HuH-7.5 (cell line): Measurements from ENCODE around the gene ZMYND15.
A peak's percentile ranks its signal among the peaks of the same experiment; 100 is the strongest.
"Not testable (repeated sequence)": the region's sequence is repeated elsewhere in the genome, so short reads cannot be mapped to it uniquely, and the experiment has no call there.

Source experiments
- DNase-seq: peaks from one replicate; pipeline ENCODE4 v3.0.0; 2011; ENCODE audit warnings: low spot score

Gene ZMYND15, protein sequence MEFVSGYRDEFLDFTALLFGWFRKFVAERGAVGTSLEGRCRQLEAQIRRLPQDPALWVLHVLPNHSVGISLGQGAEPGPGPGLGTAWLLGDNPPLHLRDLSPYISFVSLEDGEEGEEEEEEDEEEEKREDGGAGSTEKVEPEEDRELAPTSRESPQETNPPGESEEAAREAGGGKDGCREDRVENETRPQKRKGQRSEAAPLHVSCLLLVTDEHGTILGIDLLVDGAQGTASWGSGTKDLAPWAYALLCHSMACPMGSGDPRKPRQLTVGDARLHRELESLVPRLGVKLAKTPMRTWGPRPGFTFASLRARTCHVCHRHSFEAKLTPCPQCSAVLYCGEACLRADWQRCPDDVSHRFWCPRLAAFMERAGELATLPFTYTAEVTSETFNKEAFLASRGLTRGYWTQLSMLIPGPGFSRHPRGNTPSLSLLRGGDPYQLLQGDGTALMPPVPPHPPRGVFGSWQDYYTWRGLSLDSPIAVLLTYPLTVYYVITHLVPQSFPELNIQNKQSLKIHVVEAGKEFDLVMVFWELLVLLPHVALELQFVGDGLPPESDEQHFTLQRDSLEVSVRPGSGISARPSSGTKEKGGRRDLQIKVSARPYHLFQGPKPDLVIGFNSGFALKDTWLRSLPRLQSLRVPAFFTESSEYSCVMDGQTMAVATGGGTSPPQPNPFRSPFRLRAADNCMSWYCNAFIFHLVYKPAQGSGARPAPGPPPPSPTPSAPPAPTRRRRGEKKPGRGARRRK

GRCh38 chr17:4739122-4740024, at the start of gene ZMYND15, which contains the start of gene CXCL16:
Gene ZMYND15 (plus strand): TSS chr17:4739833. CDS start chr17:4740549, 716 bp downstream.
Gene CXCL16 (minus strand): TSS chr17:4739928. CDS start chr17:4739339, 589 bp downstream.
- peak; percentile 63 for DNase-seq

DNA sequence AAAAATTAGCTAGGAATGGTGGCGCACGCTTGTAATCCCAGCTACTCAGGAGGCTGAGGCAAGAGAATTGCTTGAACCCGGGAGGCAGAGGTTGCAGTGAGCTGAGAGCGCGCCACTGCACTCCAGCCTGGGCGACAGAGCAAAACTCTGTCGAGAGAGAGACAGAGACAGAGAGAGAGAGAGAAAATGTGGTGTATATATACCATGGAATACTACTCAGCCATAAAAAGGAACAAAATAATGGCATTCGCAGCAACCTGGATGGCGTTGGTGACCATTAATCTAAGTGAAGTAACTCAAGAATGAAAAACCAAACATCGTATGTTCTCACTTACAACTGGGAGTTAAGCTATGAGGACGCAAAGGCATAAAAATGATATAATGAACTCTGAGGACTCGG, 49.8 kb upstream of the ZMYND15 start:
- DNase-seq: not testable (repeated sequence)

GRCh38 chr17:4690745-4691144, 48.9 kb upstream of the ZMYND15 start:
- no peak for DNase-seq

DNA sequence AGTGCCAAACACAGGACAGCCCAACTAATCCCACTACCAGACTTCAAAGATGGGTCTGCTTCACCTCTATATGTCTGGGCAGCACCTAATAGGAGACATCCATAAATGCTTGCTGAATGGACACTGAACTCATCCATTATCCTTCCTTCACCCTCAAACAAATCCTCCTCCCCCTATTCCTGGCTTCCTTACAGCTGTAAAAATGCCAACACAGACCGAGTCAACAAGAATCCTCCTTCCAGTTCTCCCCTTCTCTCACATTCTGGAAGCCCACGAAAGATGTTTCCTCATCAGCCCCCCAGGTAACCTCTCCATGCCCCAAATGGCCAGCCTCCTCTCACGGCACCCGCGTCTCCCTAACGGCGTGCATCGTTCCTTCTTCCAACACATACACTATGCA, 47.9 kb upstream of the ZMYND15 start:
- DNase-seq: no peak

- DNase-seq: no peak
These were observed 46.2 kb upstream of the ZMYND15 start for GRCh38 chr17:4693416-4693815.

DNA sequence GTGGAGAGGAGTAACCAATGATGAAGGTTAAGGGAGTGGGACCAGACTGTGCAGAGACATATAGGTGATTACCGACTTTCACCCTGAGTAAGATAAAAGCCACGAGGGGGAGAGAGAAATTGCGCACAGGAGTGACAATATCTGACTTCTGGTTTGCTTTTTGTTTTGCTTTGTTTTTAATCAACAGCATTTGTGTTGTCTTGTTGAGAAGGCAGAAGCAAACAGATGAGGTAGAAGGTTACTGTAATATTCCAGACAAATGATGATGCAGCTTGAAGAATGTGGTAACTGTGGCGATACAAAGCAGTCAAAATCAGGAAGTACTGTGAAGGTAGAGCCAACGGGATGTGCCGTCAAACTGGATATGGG, 43.2 kb upstream of the ZMYND15 start:
- no peak for DNase-seq

DNA sequence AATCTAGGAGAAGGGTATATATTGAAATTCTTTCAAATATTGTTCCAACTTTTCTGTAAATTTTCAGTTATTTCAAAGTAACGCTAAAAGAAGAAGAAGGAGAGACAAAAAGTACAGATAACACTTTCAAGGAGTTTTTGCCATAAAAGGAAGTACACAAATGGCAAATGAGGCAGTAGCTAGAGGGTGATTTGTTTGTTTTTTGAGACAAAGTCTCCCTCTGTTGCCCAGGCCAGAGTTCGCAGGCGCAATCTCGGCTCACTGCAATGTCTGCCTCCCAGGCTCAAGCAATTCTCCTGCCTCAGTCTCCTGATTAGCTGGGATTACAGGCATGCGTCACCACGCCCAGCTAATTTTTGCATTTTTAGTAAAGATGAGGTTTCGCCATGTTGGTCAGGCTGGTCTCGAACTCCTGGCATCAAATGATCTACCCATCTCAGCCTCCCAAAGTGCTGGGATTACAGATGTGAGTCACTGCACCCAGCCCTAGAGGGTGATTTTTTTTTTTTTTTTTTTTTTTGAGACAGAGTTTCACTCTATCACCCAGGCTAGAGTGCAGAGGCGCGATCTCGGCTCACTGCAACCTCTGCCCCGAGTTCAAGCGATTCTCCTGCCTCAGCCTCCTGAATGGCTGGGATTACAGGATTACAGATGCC, 40.1 kb upstream of the ZMYND15 start:
- not testable (repeated sequence) for DNase-seq

GRCh38 chr17:4701116-4701515, 38.5 kb upstream of the ZMYND15 start:
- DNase-seq: no peak

DNA sequence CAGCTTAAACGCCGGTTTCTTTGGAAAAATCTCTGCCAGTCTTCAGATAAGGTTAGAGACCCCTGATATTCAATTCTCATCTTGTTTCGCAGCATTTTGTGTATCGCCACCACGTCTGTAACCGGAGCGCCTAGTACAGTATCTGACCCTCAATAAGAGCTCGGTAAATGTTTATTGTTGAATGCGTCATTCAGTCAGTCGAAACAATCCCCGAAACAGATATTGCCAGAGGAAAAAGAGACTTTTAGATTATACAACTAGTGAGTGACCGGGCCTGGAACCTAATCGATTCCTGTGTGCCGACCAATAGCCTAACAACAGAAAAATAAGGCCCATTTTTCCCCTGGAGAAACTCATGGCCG, 36.3 kb upstream of the ZMYND15 start:
- DNase-seq: no peak

DNA sequence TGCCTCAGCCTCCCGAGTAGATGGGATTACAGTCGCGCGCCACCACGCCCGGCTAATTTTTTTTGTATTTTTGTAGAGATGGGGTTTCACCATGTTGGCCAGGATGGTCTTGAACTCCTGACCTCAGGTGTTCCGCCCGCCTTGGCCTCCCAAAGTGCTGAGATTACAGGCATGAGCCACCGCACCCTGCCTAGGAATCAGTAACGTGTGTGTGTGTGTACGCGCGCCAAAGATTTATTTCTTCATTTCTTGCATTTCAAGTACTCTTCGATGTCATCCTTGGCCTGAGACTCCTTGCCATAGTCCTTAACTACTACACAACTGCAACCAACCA, 35.1 kb upstream of the ZMYND15 start:
- not testable (repeated sequence) for DNase-seq

DNA sequence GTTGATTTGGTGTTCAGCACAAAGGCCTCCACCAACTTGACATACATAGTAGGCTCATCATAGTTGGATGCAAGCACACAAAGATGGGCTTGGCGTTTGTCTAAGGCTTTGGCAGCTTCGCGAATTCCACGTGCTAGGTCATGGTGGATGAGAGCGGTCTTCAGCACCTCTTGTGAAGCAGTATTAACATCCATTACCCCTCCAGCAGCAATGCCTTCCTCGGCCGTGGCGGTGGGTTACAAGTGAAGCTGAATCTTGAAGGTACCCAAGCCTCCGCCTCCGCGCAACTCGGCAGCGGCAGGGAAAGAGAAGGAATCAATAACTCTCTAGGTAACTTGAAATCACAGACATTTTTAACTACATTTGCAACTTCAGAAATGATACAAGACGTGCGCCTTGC, 34.6 kb upstream of the ZMYND15 start:
- DNase-seq: no peak

DNA sequence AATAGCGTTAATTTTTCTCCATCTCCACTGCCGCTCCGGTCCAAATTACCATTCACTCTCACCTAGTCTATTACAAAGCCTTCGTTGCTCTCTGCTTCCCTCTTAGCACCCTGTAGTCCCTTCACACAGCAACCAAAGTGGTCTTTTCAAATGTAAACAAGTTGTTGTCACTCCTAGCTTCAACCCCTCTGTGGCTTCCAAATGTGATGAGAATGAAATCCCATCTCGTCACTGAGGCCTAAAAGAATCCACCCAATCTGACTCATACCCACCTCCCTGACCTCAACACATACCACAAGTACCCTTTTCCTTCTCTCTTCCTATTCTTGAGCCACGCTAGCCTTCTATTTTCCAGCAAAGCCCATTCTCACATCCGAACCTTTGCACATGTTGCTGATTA, 33.5 kb upstream of the ZMYND15 start:
- no peak for DNase-seq

DNA sequence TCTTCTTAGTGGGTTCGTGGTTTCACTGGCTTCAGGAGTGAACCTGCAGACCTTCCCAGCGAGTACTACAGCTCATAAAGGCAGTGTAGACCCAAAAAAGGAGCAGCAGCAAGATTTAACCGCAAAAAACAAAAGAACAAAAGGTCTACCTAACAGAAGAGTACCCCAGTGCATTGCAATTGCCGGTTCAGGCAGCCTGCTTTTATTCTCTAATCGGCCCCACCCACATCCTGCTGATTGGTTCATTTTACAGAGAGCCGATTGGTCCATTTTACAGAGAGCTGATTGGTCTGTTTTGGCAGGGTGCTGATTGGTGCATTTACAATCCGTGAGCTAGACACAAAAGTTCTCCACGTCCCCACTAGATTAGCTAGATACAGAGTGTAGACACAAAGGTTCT, 31.2 kb upstream of the ZMYND15 start:
- DNase-seq: no peak

GRCh38 chr17:4709794-4710692, 29.6 kb upstream of the ZMYND15 start, which contains the start of gene ARRB2:
Gene ARRB2 (plus strand): TSS chr17:4710632. CDS start chr17:4710722, 90 bp downstream.
- DNase-seq: peak; percentile 95

DNA sequence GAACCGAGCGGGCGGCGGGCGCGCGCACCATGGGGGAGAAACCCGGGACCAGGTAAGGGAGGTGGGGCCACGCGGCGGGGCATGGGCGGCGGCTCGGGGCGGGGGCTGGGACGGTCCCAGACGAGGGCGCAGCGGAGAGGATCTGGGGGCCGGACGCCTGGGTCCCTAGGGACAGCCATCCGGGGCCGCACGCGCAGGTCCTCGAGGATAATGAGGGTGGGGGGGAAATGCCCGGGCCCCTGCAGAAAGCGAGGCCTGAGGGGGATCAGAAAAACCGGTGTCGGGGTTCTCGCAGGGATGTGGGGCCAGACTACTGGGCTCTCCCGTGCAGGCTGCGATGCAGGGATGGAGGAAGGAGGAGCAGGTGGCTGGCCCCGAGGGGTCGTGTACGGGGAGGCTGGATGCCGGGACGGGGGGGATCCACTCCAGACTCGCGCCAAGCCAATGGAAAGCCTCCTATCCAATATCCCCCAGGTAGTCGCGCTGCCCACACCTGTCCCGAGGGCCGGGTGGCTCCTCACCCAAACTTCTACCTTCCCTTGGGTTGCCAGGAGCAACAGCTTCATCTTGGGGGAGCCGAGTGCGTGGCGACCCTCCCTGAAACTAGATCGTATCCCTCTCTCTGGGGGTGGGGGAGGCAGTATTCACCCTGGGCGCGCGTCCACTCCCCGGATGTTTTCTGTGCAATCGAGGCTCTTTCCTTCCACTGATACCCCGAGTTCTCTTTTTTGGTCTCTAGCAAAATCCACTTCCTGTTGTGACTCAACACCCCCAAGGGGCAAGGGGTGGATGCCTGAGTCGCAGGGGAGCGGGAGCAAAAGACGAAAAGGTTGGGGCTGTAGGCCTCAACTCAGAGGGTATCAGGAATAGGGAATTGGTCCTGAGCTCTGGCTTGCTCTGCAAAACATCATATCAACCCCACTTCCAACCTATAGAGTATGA, 28.7 kb upstream of the ZMYND15 start:
- DNase-seq: no peak

DNA sequence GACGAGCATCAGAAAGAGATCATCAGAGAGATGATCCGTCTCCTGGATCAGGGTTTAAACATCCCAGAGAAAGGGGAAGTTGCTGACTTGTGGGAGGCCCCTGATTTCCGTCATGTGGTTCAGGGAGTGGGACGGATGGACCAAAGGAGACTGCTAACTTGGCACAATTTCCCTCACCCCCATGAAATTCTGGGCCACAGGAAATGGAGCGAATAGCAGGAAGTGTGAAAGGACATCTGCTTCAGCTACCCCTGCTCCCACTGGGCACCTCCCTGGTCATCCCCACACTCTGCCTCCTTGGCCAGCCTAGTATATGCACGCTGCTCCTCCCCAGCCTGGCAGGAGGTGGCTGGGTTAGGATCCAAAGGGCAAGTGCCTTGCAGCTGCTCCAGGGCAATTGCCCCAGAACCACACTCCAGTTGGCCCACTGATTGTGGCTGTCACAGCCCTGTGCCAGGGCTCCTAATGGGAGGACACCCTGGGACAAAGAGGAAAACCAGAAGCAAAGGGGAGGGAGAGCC, 27.9 kb upstream of the ZMYND15 start:
- DNase-seq: no peak

GRCh38 chr17:4712526-4712925, 27.1 kb upstream of the ZMYND15 start:
- no peak for DNase-seq

- not testable (repeated sequence) for DNase-seq
These were observed 25.1 kb upstream of the ZMYND15 start for GRCh38 chr17:4714340-4715062.
